ENCODE data around the gene WIZ.
A peak's percentile ranks its signal among the peaks of the same experiment; 100 is the strongest.

The WIZ gene

DNA sequence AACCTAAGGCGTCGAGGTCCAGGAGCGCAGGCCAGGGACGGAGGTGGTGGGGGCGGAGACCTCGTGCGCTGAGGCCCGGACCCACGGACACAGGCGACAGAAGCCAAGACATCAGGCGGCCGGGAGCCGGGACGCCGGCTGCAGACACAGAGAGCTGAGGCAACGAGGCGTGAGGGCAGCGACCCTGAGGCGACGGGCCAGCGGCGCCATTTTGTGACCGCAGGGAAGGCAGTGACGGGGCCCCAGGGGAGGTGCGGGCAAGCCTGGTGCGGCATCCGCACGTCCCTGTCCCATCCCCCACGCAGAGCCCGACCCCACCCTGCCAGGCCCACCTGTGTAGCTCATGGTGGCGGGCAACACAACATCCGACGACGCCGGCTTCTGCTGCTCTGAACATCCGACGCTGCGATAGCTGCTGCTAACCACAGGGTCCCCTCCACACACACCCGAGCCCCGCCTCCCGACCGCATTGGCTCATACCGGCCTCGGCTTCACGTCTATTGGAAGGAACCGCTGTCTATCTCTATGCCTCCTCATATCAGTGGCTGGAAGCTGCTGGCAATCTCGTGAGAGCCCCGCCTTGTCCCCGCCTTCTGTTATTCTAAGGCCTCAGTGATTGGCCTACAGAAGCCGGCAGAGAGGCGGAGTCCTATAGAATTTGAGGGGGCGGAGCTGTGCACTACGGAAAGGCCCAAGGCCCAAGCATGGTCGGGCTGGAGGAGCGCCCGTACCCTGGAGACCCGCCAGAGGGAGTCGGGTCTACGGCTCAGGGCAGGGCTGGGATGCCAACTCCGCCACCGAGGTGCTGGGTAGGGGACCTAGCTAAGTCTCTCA lies 31.0 kb downstream of the WIZ start, which contains the start of gene AKAP8L:
AKAP8L (minus strand) TSS at position 410 of the 834 bp plus-strand sequence; CDS start at position 345, 65 bp downstream.
- Histone ChIP-seq H3K9me3 (ENCODE audit: control insufficient read depth, insufficient read depth, low read depth, low read length) (no peaks in the 10 kb centered on the region), H3K36me3 (ENCODE audit: control insufficient read depth in 2 of 2, insufficient read depth in 1 of 2, low read length in 2 of 2) (peaks cover 21 to 42% of the 10 kb centered on the region in 2 experiments), H3K4me3 (ENCODE audit: low read depth, low read length) (peak within 1 kb of the TSS; percentile 92), H3K27ac (ENCODE audit: extremely low read depth, low read depth, low read length) (peak within 1 kb of the TSS; percentile 98), H3K4me1 (ENCODE audit: control insufficient read depth, insufficient read depth, low read length) (peaks cover 16% of the 10 kb centered on the region)
- POLR2A ChIA-PET, result interaction anchor here (0.6 to 4.8 kb wide), 32 partner anchors 9 to 246 kb away, joined by 3 to 94 read pairs (median 4); partner anchors contain the start of genes AKAP8 and BRD4
- CTCF ChIA-PET, result interaction anchor here (0.5 to 2.8 kb wide), 20 partner anchors 8 to 254 kb away, joined by 3 to 27 read pairs (median 6); no protein-coding TSS in a partner anchor
- TF ChIP-seq, protein P1, sequence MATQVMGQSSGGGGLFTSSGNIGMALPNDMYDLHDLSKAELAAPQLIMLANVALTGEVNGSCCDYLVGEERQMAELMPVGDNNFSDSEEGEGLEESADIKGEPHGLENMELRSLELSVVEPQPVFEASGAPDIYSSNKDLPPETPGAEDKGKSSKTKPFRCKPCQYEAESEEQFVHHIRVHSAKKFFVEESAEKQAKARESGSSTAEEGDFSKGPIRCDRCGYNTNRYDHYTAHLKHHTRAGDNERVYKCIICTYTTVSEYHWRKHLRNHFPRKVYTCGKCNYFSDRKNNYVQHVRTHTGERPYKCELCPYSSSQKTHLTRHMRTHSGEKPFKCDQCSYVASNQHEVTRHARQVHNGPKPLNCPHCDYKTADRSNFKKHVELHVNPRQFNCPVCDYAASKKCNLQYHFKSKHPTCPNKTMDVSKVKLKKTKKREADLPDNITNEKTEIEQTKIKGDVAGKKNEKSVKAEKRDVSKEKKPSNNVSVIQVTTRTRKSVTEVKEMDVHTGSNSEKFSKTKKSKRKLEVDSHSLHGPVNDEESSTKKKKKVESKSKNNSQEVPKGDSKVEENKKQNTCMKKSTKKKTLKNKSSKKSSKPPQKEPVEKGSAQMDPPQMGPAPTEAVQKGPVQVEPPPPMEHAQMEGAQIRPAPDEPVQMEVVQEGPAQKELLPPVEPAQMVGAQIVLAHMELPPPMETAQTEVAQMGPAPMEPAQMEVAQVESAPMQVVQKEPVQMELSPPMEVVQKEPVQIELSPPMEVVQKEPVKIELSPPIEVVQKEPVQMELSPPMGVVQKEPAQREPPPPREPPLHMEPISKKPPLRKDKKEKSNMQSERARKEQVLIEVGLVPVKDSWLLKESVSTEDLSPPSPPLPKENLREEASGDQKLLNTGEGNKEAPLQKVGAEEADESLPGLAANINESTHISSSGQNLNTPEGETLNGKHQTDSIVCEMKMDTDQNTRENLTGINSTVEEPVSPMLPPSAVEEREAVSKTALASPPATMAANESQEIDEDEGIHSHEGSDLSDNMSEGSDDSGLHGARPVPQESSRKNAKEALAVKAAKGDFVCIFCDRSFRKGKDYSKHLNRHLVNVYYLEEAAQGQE (tag by site-specific recombination; IDR thresholded peaks at IDR 0.05), result 0 out of 2 replicates have a peak, but pooled peaks have one; percentile 53
- TF ChIP-seq ZNF174 (tag by site-specific recombination; IDR thresholded peaks at IDR 0.05) (no peak), ZNF785 (tag by site-specific recombination; IDR thresholded peaks at IDR 0.05) (peak; percentile 84), FEZF1 (tag by site-specific recombination; IDR thresholded peaks at IDR 0.05) (no peak), ZSCAN5A (tag by site-specific recombination; IDR thresholded peaks at IDR 0.05) (peak; percentile 89; the same call in 1 of the 2 replicates), ZNF639 (tag by site-specific recombination; IDR thresholded peaks at IDR 0.05) (0 out of 2 replicates have a peak, but pooled peaks have one; percentile 54), ZBTB26 (tag by site-specific recombination; optimal IDR thresholded peaks at IDR 0.05) (peak; percentile 37), KLF10 (tag by site-specific recombination; IDR thresholded peaks at IDR 0.05) (peak; percentile 90), GLIS2 (tag by site-specific recombination; IDR thresholded peaks at IDR 0.05) (peak; percentile 68), ZBTB21 (tag by site-specific recombination; IDR thresholded peaks at IDR 0.05) (no peak), ZNF302 (tag by site-specific recombination; IDR thresholded peaks at IDR 0.05; ENCODE audit: low read depth) (no peak), ZNF280C (tag by site-specific recombination; IDR thresholded peaks at IDR 0.05) (no peak), ZFP69B (tag by site-specific recombination; IDR thresholded peaks at IDR 0.05) (peak; percentile 81), ZNF548 (tag by site-specific recombination; IDR thresholded peaks at IDR 0.05) (no peak; the same call in 1 of the 2 replicates), ZNF571 (tag by site-specific recombination; IDR thresholded peaks at IDR 0.05) (no peak), ZNF76 (tag by site-specific recombination; IDR thresholded peaks at IDR 0.05; ENCODE audit: borderline replicate concordance, low read depth) (peak; percentile 66; the same call in 1 of the 2 replicates), PRDM1 (tag by site-specific recombination; IDR thresholded peaks at IDR 0.05) (no peak), ZBTB20 (tag by site-specific recombination; IDR thresholded peaks at IDR 0.05) (peak; percentile 73; the same call in 1 of the 2 replicates), ZFP41 (tag by site-specific recombination; IDR thresholded peaks at IDR 0.05; ENCODE audit: borderline replicate concordance) (no peak), ZNF670 (tag by site-specific recombination; IDR thresholded peaks at IDR 0.05; ENCODE audit: low read depth) (no peak), ZNF138 (tag by site-specific recombination; IDR thresholded peaks at IDR 0.05; ENCODE audit: borderline replicate concordance) (no peak)
- TF ChIP-seq, protein P2, sequence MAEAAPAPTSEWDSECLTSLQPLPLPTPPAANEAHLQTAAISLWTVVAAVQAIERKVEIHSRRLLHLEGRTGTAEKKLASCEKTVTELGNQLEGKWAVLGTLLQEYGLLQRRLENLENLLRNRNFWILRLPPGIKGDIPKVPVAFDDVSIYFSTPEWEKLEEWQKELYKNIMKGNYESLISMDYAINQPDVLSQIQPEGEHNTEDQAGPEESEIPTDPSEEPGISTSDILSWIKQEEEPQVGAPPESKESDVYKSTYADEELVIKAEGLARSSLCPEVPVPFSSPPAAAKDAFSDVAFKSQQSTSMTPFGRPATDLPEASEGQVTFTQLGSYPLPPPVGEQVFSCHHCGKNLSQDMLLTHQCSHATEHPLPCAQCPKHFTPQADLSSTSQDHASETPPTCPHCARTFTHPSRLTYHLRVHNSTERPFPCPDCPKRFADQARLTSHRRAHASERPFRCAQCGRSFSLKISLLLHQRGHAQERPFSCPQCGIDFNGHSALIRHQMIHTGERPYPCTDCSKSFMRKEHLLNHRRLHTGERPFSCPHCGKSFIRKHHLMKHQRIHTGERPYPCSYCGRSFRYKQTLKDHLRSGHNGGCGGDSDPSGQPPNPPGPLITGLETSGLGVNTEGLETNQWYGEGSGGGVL (tag by site-specific recombination; IDR thresholded peaks at IDR 0.05), result peak; percentile 65

Measured in HEK293 (cell line).